H9 (cell line): Measurements from ENCODE around the gene RUNX1. TPM values are rescaled to one million over a fixed set of nuclear protein-coding genes. Genes with fewer than 3 reads are reported as not detected.

Experiments
- DNase-seq: peaks from one replicate; pipeline ENCODE4 v3.0.0-alpha.2; 2017
- H2AFZ ChIP-seq: one replicate; pipeline ENCODE4 v1.6.1; 2013; ENCODE audit warnings: mild to moderate bottlenecking, low read length, control low read depth, moderate library complexity
- H2AK5ac ChIP-seq: 2 replicates; pipeline ENCODE4 v1.6.1; 2013; ENCODE audit warnings: low read length, control low read depth, mixed read lengths; ENCODE audit not compliant: insufficient read length
- H2BK120ac ChIP-seq: one replicate; pipeline ENCODE4 v1.6.1; 2013; ENCODE audit warnings: low read depth, mild to moderate bottlenecking, low read length, control low read depth, inconsistent platforms; ENCODE audit not compliant: poor library complexity, severe bottlenecking
- H2BK12ac ChIP-seq: 2 replicates; pipeline ENCODE4 v1.6.1; 2013; ENCODE audit warnings: low read length, control low read depth, mixed read lengths, low read depth; ENCODE audit not compliant: insufficient read length
- H2BK15ac ChIP-seq: 2 replicates; pipeline ENCODE4 v1.6.1; 2013; ENCODE audit warnings: low read depth, low read length, control low read depth
- H2BK20ac ChIP-seq: one replicate; pipeline ENCODE4 v1.6.1; 2013; ENCODE audit warnings: low read depth, mild to moderate bottlenecking, low read length, control low read depth, inconsistent platforms; ENCODE audit not compliant: poor library complexity, severe bottlenecking
- H2BK5ac ChIP-seq: 2 replicates; pipeline ENCODE4 v1.6.1; 2013; ENCODE audit warnings: low read length, control low read depth, mixed read lengths; ENCODE audit not compliant: insufficient read length
- H3K14ac ChIP-seq: 2 replicates; pipeline ENCODE4 v1.6.1; 2013; ENCODE audit warnings: low read length, control low read depth; ENCODE audit not compliant: insufficient read depth
- H3K18ac ChIP-seq: 2 replicates; pipeline ENCODE4 v1.6.1; 2013; ENCODE audit warnings: low read depth, mild to moderate bottlenecking, mixed read lengths, low read length, control low read depth; ENCODE audit not compliant: insufficient read length
- H3K23ac ChIP-seq: 2 replicates; pipeline ENCODE4 v1.6.1; 2013; ENCODE audit warnings: low read length, control low read depth, mixed read lengths, low read depth; ENCODE audit not compliant: insufficient read length
- H3K23me2 ChIP-seq: 2 replicates; pipeline ENCODE4 v1.6.1; 2013; ENCODE audit warnings: low read depth, mild to moderate bottlenecking, mixed read lengths, low read length, control low read depth; ENCODE audit not compliant: insufficient read length, poor library complexity, severe bottlenecking
- H3K27ac ChIP-seq: 2 replicates; pipeline ENCODE4 v1.5.1; 2013; ENCODE audit warnings: low read length, control low read depth, mixed read lengths, low read depth; ENCODE audit not compliant: insufficient read length
- H3K27me3 ChIP-seq: 2 replicates; pipeline ENCODE4 v1.6.1; 2013; ENCODE audit warnings: low read length, control low read depth, inconsistent platforms; ENCODE audit not compliant: insufficient read depth
- H3K4ac ChIP-seq: 2 replicates; pipeline ENCODE4 v1.6.1; 2013; ENCODE audit warnings: low read depth, mild to moderate bottlenecking, control low read depth, inconsistent platforms, low read length, moderate library complexity
- H3K4me1 ChIP-seq: 2 replicates; pipeline ENCODE4 v1.6.1; 2013; ENCODE audit warnings: low read length, control low read depth, inconsistent platforms; ENCODE audit not compliant: insufficient read depth
- H3K4me2 ChIP-seq: 2 replicates; pipeline ENCODE4 v1.6.1; 2013; ENCODE audit warnings: low read length, control low read depth, mixed read lengths; ENCODE audit not compliant: insufficient read length, insufficient read depth
- H3K56ac ChIP-seq: 2 replicates; pipeline ENCODE4 v1.6.1; 2013; ENCODE audit warnings: low read depth, mild to moderate bottlenecking, mixed read lengths, low read length, control low read depth; ENCODE audit not compliant: insufficient read length
- H3K79me1 ChIP-seq: 2 replicates; pipeline ENCODE4 v1.6.1; 2013; ENCODE audit warnings: low read depth, mild to moderate bottlenecking, moderate library complexity, low read length, control low read depth, inconsistent platforms; ENCODE audit not compliant: insufficient read depth, poor library complexity, severe bottlenecking
- H3K79me2 ChIP-seq: 2 replicates; pipeline ENCODE4 v1.6.1; 2013; ENCODE audit warnings: low read length, control low read depth, inconsistent platforms; ENCODE audit not compliant: insufficient read depth
- H3K9ac ChIP-seq: 2 replicates; pipeline ENCODE4 v1.6.1; 2013; ENCODE audit warnings: low read length, control low read depth, mixed read lengths; ENCODE audit not compliant: insufficient read length; ENCODE audit errors: extremely low read depth
- H3K9me3 ChIP-seq: one replicate; pipeline ENCODE4 v1.6.1; 2013; ENCODE audit warnings: low read depth, low read length, inconsistent platforms; ENCODE audit not compliant: control insufficient read depth
- H3T11ph ChIP-seq: one replicate; pipeline ENCODE4 v1.6.1; 2013; ENCODE audit warnings: mild to moderate bottlenecking, low read length, control low read depth, inconsistent platforms
- H4K20me1 ChIP-seq: one replicate; pipeline ENCODE4 v1.6.1; 2013; ENCODE audit not compliant: control insufficient read depth, insufficient read length, insufficient read depth
- H4K5ac ChIP-seq: 2 replicates; pipeline ENCODE4 v1.6.1; 2013; ENCODE audit warnings: low read depth, mild to moderate bottlenecking, mixed read lengths, low read length, control low read depth; ENCODE audit not compliant: insufficient read length
- H4K8ac ChIP-seq: replicated peaks from 2 replicates; pipeline ENCODE4 v1.6.1; 2013; ENCODE audit warnings: low read length, control low read depth, mixed read lengths, low read depth; ENCODE audit not compliant: insufficient read length
- H4K91ac ChIP-seq: 2 replicates; pipeline ENCODE4 v1.6.1; 2013; ENCODE audit warnings: low read depth, mild to moderate bottlenecking, moderate library complexity, mixed read lengths, low read length, control low read depth; ENCODE audit not compliant: insufficient read length
- H3K27ac Mint-ChIP-seq, 3 experiments: 2 replicates in 2 of 3; 3 replicates in 1 of 3; pipeline ENCODE4 v1.8.0; 2020 to 2021; ENCODE audit warnings: mixed read lengths in 3 of 3, mild to moderate bottlenecking in 1 of 3, moderate library complexity in 1 of 3
- H3K27me3 Mint-ChIP-seq: 2 replicates; pipeline ENCODE4 v1.8.0; 2021; ENCODE audit warnings: low read depth, mild to moderate bottlenecking, moderate library complexity, mixed read lengths
- H3K36me3 Mint-ChIP-seq, 3 experiments: 2 replicates in 2 of 3; 3 replicates in 1 of 3; pipeline ENCODE4 v1.8.0; 2020 to 2021; ENCODE audit warnings: low read depth in 3 of 3, mixed read lengths in 3 of 3; ENCODE audit not compliant: insufficient read depth in 1 of 3
- H3K4me1 Mint-ChIP-seq, 2 experiments: 2 replicates each; pipeline ENCODE4 v1.8.0; 2020; ENCODE audit warnings: mixed read lengths in 2 of 2
- H3K4me3 Mint-ChIP-seq, 2 experiments: 2 replicates in 1 of 2; 3 replicates in 1 of 2; pipeline ENCODE4 v1.8.0; 2020 to 2021; ENCODE audit warnings: mild to moderate bottlenecking in 2 of 2, mixed read lengths in 2 of 2, moderate library complexity in 1 of 2
- H3K9me3 Mint-ChIP-seq, 2 experiments: 2 replicates in 1 of 2; 3 replicates in 1 of 2; pipeline ENCODE4 v1.8.0; 2020; ENCODE audit warnings: mild to moderate bottlenecking in 2 of 2, mixed read lengths in 2 of 2, moderate library complexity in 1 of 2
- WGBS: extraction: QIAGEN DNeasy Blood & Tissue Kit; methylation state at CpG from one replicate; pipeline ENCODE4 v1.1.7; 2013; ENCODE audit warnings: missing lambda C conversion rate, low lambda C conversion rate, mixed read lengths; ENCODE audit not compliant: insufficient read length; ENCODE audit errors: extremely low coverage; 5-methylcytosine and 5-hydroxymethylcytosine counted together
- total RNA-seq: library from RNA; stranded (reverse); gene quantifications from 2 replicates; pipeline ENCODE4 v1.2.1, GENCODE V29; 2021
- TF ChIP-seq, protein P1 (sequence below): fragments of 200-600 bp; sonication (generic); conservative IDR thresholded peaks from 3 replicates; pipeline ENCODE4 v1.8.0; 2021; ENCODE audit warnings: antibody characterized with exemption, mild to moderate bottlenecking

The RUNX1 gene
- total RNA-seq, 1 experiment from 2014 or later, result 0.72 TPM

DNA sequence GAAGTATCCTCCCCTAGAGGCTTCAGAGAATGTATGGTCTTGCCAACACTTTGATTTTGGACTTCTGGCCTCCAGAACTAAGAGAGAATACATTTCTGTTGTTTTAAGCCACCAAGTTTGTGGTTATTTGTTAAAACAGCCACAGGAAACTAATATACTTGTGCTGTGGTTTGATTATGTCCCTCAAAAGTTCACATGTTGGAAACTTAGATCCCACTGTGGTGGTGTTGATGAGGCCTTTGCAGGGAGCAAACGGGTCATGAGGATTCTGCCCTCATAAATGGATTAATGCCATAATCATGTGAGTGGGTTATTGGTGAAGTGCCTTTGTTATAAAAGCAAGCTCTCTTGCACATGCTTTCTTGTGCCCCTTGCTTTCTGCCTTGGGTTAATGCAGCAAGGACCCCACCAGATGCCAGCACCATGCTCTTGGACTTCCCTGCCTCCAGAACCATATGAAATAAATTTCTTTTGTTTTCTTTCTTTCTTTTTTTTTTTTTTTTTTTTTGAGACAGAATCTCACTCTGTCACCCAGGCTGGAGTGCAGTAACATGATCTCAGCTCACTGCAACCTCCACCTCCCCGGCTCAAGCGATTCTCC lies 223.1 kb downstream of the RUNX1 start:
- Histone ChIP-seq H2BK12ac (no peak overlapping the region), H3K27me3 (no peaks in the 10 kb centered on the region; the same call in 1 of the 2 replicates), H3K4ac (no peak overlapping the region), H2AFZ (no peak overlapping the region), H3K9me3 (no peaks in the 10 kb centered on the region), H3K56ac (no peak overlapping the region), H2AK5ac (no peak overlapping the region), H3T11ph (no peak overlapping the region), H3K79me1 (no peaks in the 10 kb centered on the region), H3K18ac (no peak overlapping the region), H3K4me2 (no peak overlapping the region), H2BK5ac (no peak overlapping the region), H4K8ac (no peak overlapping the region), H4K20me1 (no peaks in the 10 kb centered on the region), H3K79me2 (no peaks in the 10 kb centered on the region), H3K14ac (no peak overlapping the region), H2BK120ac (no peak overlapping the region), H3K23ac (no peak overlapping the region), H3K23me2 (no peaks in the 10 kb centered on the region), H3K27ac (no peak overlapping the region), H3K4me1 (no peaks in the 10 kb centered on the region), H4K91ac (no peak overlapping the region), H2BK15ac (no peak overlapping the region), H4K5ac (no peak overlapping the region), H3K9ac (no peak overlapping the region), H2BK20ac (no peak overlapping the region)
- TF ChIP-seq, protein P1, sequence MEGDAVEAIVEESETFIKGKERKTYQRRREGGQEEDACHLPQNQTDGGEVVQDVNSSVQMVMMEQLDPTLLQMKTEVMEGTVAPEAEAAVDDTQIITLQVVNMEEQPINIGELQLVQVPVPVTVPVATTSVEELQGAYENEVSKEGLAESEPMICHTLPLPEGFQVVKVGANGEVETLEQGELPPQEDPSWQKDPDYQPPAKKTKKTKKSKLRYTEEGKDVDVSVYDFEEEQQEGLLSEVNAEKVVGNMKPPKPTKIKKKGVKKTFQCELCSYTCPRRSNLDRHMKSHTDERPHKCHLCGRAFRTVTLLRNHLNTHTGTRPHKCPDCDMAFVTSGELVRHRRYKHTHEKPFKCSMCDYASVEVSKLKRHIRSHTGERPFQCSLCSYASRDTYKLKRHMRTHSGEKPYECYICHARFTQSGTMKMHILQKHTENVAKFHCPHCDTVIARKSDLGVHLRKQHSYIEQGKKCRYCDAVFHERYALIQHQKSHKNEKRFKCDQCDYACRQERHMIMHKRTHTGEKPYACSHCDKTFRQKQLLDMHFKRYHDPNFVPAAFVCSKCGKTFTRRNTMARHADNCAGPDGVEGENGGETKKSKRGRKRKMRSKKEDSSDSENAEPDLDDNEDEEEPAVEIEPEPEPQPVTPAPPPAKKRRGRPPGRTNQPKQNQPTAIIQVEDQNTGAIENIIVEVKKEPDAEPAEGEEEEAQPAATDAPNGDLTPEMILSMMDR, result no peak
- H3K27me3 Mint-ChIP-seq, result peaks cover 6% of the 10 kb centered on the region; the same call in 1 of the 2 replicates
- no CpG with 5 or more reads among the region's 3 CpGs for WGBS
- DNase-seq, result no peak
- H3K9me3 Mint-ChIP-seq, result peaks cover 17 to 25% of the 10 kb centered on the region in 2 experiments
- H3K36me3 Mint-ChIP-seq, result peaks cover 0 to 21% (median 7%) of the 10 kb centered on the region in 3 experiments; a peak in 5 of 7 replicates
- no peak overlapping the region for H3K27ac Mint-ChIP-seq
- peaks cover 17 to 18% of the 10 kb centered on the region in 2 experiments for H3K4me1 Mint-ChIP-seq
- H3K4me3 Mint-ChIP-seq, result no peak overlapping the region
